GM13977 (cell line): Measurements from ENCODE around the gene AHCTF1.
A peak's percentile ranks its signal among the peaks of the same experiment; 100 is the strongest.
"Not testable (repeated sequence)": the region's sequence is repeated elsewhere in the genome, so short reads cannot be mapped to it uniquely, and the experiment has no call there.

Source experiments
- DNase-seq: peaks from one replicate; pipeline ENCODE4 v3.0.0; 2012; ENCODE audit warnings: low spot score
- in situ Hi-C: fragments of 300-500 bp; cut with MboI; formaldehyde crosslinking; loops from one replicate; pipeline ENCODE4 v1.12.0; 2022; ENCODE audit warnings: low sequenced_read_pairs, low pct_unique_long_range_greater_than_20kb, mixed read lengths, inconsistent platforms; ENCODE audit not compliant: unreplicated experiment
- TF ChIP-seq, protein P1 (sequence below): IDR thresholded peaks from 2 replicates; pipeline ENCODE4 v1.5.1; 2012; ENCODE audit warnings: mild to moderate bottlenecking, control low read depth; ENCODE audit not compliant: insufficient read depth; ENCODE audit errors: extremely low read depth, missing control alignments

AHCTF1 gene

DNA sequence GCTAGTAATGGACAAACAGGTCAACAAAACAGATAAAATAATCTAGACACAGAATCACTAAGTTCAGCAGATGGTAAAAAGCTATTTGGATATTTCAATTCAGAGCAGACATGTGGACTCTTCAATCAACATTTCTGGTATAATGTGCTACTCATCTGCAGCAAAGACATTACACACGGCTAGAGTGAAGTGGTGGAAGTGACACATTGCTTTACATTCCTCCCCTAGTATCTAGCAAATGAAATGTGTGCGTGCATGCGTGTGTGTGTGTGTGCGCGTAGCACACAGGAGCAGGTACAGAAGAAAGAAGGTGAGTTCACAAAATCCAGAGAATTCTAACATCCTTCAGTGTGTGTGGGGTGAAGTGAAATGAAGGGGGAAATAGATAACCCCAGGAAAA, 8.3 kb downstream of the AHCTF1 start:
- DNase-seq, result no peak
- in situ Hi-C loops, result no loop called here
- TF ChIP-seq, protein P1, sequence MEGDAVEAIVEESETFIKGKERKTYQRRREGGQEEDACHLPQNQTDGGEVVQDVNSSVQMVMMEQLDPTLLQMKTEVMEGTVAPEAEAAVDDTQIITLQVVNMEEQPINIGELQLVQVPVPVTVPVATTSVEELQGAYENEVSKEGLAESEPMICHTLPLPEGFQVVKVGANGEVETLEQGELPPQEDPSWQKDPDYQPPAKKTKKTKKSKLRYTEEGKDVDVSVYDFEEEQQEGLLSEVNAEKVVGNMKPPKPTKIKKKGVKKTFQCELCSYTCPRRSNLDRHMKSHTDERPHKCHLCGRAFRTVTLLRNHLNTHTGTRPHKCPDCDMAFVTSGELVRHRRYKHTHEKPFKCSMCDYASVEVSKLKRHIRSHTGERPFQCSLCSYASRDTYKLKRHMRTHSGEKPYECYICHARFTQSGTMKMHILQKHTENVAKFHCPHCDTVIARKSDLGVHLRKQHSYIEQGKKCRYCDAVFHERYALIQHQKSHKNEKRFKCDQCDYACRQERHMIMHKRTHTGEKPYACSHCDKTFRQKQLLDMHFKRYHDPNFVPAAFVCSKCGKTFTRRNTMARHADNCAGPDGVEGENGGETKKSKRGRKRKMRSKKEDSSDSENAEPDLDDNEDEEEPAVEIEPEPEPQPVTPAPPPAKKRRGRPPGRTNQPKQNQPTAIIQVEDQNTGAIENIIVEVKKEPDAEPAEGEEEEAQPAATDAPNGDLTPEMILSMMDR, result no peak

DNA sequence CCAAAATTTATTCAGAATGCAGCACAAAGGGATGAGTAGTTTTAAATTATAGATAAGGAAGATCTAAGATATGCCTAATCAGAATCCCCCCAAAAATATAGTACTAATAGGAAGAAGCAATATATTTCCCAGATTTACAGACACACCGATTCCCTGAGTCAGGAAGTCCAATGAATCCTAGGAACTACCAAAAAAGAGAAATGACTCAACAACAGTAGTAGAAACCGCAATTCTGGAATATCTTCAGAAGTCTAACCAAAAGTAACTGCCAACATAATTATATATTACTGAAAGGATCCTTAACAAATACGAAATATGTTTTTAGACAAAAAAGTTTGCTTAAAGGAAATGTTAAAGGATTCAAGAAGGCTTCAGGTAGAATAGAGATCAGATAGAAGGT, 10.3 kb downstream of the AHCTF1 start:
- no peak for DNase-seq
- in situ Hi-C loops, result no loop called here
- TF ChIP-seq, protein P1, result no peak

DNA sequence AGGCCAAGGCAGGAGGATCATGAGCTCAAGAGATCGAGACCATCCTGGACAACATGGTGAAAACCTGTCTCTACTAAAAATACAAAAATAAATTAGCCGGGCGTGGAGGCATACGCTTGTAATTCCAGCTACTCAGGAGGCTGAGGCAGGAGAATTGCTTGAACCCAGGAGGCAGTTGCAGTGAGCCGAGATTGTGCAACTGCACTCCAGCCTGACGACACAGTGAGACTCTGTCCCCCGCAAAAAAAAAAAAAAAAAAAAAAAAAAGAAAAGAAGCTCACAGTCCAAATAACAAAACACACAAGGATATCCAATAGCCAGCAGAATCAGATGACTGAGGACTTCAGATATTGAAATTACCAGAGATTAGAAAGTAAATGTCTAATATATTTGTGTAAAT, 11.8 kb downstream of the AHCTF1 start:
- TF ChIP-seq, protein P1, result no peak
- in situ Hi-C loops, result no loop called here
- DNase-seq, result no peak

DNA sequence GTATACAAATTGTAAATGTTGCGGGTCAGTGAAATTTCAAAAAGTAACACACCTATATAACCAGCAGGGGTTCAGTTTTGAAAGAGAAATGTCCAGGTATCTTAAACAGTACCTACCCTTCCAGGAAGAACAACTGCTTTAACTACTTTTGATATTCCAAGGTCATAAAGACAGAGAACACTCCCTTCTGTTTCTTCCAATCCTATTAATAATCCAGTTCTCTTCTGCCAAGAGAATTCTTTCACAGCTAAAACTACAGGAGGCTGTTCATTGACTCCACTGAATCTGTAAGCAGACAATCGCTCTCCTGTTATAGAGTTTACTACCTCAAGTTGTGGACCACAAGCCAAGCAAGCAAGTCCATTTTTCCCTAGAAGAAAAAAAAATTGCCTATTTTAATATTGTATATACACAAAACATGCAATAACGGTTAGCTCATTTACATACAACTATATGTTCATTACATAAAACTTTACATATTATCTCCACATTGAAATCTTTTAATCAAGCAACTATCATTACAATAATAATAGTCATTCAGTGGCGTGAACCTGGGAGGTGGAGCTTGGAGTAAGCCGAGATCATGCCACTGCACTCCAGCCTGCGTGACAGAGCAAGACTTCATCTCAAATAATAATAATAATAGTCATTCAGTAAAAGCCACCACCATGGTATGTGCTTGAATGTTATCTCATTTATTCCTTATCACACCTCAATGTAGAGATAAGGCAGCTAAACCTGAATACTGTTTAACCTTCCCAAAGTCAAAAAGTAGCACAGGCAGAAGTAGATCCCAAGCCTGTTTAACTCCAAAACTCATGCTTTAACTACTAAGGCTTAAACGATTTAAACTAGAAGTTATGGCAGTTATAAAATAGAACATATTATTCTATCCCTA, 15.5 kb downstream of the AHCTF1 start:
- in situ Hi-C loops, DNase-seq: not testable (repeated sequence)

DNA sequence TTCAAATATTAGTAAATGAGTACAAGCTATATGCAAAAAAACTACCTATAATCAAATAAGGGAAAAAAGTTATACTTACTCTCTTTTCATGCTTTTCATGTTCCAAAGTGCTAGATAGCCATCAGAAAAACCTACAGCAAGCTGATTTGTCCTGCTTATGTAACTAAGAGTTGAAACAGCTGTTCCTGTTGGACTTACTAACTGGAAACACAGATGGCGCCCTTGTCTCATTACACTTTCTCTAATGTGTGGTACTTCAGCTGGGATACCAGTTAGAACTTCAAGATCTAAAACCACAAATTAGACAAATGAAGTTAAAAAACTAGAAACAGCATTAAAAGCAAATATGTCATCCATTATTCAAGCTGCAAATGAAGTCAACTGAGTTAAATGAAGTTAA, 24.3 kb downstream of the AHCTF1 start:
- in situ Hi-C loops, result no loop called here
- TF ChIP-seq, protein P1, result peak; percentile 43
- DNase-seq, result no peak

DNA sequence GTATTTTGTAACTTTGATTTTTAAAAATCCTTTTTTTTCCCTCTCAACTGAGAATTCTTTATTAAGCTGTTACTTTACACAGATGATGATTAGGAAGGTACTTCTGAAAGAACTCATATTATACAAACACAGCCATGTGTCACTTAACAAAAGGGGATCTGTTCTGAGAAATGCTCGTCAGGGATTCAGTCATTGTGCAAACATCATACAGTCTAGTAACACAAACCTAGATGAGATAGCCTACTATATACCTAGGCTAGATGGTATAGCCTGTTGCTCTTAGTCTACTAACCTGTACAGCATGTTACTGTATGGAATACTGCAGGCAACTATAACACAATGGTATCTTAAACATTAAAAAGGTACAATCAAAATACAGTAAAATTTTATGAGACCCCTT, 24.9 kb downstream of the AHCTF1 start:
- DNase-seq, result no peak
- in situ Hi-C loops, result no loop called here
- TF ChIP-seq, protein P1, result no peak

DNA sequence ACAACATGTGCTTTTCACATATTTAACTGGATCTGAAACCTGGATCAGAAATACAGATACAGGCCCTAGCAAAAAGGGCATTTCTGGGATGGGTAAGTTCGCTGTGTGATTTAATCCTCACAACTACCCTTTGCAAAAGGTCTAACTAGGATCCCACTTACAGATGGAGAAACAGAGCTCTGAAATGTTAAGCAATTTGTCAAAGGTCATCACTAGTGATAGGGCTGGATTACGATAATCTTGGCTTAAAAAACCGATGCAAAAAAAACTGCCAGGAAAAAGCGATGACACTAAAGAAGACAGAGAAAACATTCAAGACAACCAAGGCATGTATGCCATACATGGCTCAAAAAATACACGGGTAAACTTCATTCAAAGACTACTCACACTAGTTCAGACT, 29.9 kb downstream of the AHCTF1 start:
- TF ChIP-seq, protein P1, result no peak
- no peak for DNase-seq
- in situ Hi-C loops, result no loop called here
